CD4-positive, alpha-beta T cell treated with Interleukin-15 for 1 hour (primary cell): ENCODE data around the gene GID8.

Source experiments
- DNase-seq: peaks from one replicate; pipeline ENCODE4 v3.0.0-alpha.2; 2020

GID8 gene

DNA sequence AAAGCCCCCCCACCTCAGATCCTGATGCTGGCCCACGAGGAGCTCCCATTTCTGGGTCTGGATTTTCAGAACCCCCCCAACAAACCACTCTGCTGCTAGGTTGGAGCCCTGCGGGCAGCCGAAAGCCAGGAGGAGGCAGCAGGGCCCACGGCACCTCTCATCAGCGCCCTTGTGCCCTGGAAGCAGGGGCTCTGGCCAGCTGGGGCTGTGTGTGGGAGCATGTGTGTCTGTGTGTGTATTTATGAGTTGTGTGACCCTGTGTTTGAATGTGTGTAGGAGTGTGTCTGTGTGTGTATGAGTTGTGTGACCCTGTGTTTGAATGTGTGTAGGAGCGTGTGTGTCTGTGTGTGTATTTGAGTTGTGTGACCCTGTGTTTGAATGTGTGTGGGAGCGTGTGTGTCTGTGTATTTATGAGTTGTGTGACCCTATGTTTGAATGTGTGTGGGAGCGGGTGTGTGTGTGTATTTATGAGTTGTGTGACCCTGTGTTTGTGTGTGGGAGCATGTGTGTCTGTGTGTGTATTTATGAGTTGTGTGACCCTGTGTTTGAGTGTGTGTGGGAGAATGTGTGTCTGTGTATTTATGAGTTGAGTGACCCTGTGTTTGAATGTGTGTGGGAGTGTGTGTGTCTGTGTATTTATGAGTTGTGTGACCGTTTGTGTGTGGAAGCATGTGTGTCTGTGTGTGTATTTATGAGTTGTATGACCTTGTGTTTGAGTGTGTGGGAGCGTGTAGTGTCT, 33.4 kb downstream of the GID8 start:
- no peak for DNase-seq

DNA sequence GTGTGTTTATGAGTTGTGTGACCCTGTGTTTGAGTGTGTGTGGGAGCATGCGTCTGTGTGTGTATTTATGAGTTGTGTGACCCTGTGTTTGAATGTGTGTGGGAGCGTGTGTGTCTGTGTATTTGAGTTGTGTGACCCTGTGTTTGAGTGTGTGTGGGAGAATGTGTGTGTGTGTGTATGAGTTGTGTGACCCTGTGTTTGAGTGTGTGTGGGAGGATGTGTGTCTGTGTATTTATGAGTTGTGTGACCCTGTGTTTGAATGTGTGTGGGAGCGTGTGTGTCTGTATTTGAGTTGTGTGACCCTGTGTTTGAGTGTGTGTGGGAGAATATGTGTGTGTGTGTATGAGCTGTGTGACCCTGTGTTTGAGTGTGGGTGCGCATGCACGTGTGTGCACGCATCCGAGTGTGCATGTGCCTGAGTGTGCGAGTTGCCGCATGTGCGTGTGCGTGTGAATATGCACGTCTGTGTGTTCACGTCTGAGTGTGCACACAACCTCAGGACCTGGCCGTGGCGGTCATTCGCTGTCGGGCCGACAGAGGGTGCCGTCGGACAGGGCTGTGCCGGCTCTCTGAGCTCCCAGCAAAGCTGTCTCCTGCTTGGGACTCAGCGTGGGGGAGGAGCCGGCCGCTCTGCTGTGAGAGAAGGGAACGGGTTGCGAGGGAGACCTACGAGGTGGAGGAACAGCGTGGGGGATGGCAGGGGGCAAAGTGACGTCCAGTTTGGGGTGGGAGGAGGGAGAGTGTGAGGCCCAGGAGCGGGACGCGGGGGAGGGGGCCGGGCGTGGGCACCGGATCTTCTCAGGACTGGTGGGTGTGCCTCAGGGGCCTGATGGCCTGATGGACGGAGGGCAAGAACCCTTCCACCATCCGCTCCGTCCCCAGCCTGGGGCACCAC, 34.2 kb downstream of the GID8 start:
- peak; percentile 85 for DNase-seq

GRCh38 chr20:62972845-62973745, 35.1 kb downstream of the GID8 start:
- no peak for DNase-seq

GRCh38 chr20:62975251-62975760, 37.4 kb downstream of the GID8 start:
- no peak for DNase-seq

DNA sequence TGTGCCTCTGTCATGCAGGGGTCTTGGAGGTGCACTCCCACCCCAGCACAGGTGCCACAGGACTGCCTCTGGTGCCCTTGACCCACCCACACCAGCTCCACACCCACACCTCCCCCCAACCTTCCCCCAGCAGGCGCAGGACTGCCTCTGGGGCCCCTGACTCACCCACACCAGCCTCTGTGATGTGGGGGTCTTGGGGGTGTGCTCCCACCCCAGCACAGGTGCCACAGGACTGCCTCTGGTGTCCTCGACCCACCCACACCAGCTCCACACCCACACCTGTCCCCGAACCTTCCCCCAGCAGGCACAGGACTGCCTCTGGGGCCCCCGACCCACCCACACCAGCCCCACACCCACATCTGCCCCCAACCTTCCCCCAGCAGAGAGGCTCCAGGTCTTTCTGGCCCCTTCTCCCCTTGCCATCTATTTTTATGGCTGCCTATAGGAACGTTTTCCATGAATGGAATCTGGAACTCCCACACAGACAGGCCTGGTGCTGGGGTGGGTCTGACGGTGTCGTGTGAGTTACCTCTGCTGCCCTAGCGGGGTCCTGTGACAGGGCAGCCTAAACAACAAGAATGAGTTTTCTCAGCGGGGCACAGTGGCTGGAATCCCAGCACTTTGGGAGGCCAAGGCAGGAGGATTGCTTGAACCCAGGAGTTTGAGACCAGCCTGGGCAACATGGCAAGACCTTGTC, 38.0 kb downstream of the GID8 start:
- no peak for DNase-seq

GRCh38 chr20:62976886-62977285, 38.9 kb downstream of the GID8 start:
- no peak for DNase-seq

DNA sequence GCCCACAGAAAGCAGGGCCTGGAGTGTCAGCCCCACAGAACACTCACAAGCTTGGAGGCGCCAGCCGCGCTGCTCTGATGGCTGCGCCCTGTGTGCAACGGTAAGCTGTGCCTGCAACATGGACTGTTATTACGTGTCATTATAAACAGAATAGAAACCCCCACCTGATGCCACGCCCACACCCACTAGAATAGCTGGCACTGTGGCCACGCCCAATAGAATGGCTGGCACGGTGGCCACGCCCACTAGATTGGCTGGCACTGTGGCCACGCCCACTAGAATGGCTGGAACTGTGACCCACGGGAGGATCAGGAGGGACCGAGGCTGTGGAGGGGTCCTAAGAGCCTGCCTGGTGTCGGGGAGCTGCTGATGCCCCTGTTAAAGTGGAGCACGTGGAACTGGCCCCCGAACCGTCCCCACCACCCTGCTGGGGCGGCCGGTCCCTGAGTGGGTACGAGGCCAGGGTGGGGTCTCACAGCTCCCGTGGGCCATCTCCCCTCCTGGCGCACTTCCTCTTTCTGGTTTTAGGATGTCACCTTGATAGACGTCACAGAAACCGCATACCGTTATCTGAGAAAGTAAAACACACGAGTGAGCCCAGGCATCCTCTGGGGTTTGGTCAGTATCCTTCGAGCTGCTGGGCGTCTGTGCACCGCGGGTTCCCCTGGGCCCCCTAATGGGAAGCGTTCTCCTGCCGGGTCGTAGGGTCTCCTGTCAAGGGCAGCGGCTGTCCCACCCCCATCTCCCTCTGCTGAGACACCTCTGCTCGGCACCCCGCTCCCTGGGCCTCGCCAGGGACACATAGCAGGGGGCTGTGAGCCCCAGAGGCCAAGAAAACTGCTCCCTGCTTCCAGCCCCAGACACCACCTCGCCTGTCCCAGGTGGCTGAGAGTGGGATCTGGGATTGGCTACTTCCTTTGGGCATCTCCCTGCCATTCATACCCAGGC, 39.9 kb downstream of the GID8 start:
- DNase-seq: peak; percentile 86

DNA sequence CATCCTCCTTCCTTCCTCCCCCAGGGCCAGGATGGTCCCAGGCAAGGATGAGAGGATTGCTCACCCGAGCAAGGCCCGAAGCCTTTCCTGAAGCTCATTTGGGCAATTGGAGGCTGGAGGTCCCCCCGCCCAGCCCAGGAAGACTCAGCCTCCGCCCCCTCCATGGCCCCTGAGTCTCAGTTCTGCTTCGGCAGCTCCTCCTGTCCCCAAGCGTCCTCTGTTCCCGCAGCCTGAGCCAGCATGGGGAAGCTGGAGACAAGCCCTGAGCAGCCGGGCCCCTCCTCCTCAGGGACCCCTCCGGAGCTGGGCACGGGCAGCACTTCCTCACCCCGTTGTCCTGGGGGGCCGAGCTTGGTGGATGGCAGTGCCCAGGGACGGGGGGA, 40.6 kb downstream of the GID8 start:
- no peak for DNase-seq

DNA sequence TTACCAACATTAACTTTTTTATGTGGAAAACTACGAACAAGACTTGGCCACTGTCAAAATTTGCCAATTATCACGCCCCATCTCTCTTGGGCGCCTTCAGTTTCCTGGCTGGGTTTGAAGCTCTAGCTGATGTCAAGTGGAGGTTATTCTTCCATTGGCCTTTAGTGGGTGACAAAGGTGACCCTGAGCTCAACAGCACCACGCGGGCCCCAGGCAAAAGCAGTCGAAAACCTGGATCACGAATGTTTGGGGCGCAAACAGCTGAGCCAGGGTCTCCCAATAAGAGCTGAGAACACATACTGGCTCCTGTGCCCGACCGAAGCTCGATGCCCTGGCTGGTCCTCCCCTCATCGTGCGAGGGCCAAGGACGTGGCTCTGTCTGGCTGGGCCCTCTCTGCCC, 41.4 kb downstream of the GID8 start:
- DNase-seq: no peak

DNA sequence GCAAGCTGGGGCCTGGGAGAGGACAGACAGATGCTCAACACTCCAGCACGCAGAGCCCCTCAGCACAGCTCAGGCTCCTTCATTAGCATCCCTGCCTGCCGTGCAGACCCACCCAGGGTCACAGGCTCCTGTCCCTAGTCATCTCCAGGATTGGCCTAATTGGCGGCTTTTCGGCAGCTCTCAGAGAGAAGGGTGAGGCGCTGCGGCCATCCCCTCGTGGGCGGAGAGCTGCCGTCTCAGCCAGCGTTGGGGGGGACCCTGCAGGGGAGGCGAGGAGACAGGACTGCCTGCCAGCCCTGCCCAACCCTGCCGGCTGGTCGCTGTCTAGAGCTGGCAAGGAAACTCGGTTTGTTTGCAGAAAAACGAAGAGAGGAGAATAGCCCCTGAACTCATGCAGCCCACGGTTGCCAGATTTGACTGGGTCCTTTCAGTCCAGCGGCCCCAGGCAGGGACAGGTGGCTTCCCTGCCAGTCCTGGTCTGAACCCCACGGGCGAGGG, 42.0 kb downstream of the GID8 start:
- DNase-seq: no peak

GRCh38 chr20:62980380-62980960, 42.5 kb downstream of the GID8 start:
- DNase-seq: no peak

- peak; percentile 48 for DNase-seq
These were observed 43.0 kb downstream of the GID8 start for GRCh38 chr20:62980970-62981369.

- no peak for DNase-seq
These were observed 44.5 kb downstream of the GID8 start for GRCh38 chr20:62982124-62983075.

GRCh38 chr20:62983210-62983609, 45.3 kb downstream of the GID8 start:
- no peak for DNase-seq

DNA sequence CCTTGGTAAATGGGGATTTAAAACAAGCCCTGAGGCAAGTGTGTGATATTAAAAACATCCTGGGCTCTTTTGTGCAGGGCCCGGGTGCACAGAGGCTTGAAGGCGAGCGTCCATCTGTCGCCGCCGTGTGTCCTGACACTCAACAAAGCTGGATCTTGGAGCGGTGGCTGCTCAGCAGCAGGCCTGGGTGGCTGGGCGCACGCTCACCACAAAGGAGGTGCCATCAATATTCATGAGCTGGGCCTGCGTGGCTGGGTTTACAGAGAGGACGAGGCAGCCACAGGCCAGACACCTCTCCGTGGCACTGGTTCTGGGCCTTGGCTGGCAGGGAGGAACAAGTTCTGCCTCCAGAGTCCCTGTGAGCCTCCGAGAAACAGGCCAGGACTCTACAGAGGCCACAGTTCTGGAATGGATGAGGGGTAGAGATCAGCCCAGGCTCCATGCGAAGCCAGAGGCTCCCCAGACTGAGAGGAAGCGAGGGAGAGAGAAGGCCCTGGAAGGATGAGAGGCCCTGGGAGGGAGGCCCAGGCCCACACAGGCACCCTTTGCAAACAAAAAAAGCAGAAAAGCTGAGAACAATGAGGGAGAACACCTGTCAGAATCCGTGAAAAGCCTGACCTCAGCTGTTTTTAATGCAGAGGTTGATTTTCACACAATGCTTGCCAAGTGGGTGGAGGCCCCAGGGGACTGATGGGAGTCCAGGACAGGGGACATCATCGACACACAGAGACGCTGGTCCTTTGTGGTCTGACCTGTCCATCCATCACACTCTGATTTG, 46.9 kb downstream of the GID8 start:
- DNase-seq: no peak

- no peak for DNase-seq
These were observed 47.5 kb downstream of the GID8 start for GRCh38 chr20:62985444-62985778.

DNA sequence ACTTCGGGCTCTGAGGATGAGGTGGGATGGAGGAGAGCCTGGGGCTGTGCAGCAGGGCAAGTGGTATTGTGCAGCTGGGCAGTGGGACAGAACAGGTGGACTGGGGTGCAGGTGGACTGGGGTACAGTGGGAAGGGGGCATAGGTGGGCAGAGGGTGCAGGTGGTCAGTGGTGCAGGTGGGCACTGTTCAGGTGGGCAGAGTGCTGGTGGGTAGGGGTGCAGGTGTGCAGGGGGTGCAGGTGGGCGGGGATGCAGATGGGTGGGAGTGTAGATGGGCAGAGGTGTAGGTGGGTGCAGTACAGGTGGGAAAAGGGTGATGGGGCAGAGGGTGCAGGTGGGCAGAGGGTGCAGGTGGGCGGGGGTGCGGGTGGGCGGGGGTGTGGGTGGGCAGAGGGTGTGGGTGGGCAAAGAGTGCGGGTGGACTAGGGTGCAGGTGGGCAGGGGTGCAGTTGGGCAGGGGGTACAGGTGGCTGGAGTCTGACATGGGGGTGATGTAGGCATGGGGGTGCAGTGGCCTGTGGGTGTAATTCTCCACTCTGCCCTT, 48.4 kb downstream of the GID8 start:
- no peak for DNase-seq

DNA sequence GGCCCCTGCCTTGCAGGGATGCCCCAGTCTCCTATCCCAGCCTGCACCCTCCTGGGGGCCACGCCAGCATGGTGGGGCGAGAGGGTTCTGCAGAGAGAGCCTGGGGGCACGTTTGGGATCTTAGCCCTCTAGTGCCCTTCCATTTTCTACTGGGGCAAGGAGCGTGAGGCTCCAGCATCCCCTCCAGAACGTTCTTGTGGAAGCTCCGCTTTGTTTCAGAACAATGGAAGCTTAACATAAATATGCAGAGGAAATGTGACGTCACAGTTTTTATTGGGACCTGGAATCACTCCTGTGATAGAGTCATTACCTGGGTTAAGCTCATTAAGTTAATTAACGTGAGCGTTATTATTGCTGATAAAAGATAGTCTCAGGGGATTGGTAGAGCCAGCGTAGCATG, 49.2 kb downstream of the GID8 start:
- DNase-seq: no peak
